ENCODE measurements around the gene KAZN. TPM values are rescaled to one million over a fixed set of nuclear protein-coding genes. Genes with fewer than 3 reads are reported as not detected.

KAZN gene
- total and polyA plus RNA-seq, 4 donors: 17.8 to 54.0 (median 38.4) TPM

DNA sequence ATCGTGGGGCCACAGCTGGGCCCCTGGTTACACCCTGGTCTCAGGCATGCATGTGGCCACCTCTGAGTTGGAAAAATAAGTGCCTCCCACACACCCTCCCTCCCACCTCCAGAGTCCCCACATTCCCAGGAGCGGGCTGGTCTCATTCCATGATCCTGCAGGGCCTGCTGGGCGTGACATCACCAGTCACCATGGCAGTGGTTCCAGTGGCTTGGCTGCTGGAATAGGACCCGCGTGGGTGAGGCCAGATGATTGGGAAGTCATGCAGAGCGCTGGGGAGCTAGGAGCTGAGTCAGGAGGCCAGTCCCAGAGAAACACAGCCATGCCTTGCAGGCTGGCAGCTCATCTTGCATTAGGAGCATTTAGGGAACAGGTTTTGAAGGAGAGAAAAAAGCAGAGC, 429.6 kb downstream of the KAZN start:
- H3K4me1 ChIP-seq (ENCODE audit: control insufficient read depth, insufficient read depth, low read length): peaks cover 27% of the 10 kb centered on the region
- no peaks in the 10 kb centered on the region for H3K36me3 ChIP-seq (ENCODE audit: control insufficient read depth, insufficient read depth, low read length)
- peak in 2 of 6 donors; percentile 62 to 71 for DNase-seq (ENCODE audit: low read depth in 4 of 6, low spot score in 6 of 6)
- no peak overlapping the region for H3K27ac ChIP-seq (ENCODE audit: low read depth, low read length)
- no peaks in the 10 kb centered on the region for H3K27me3 ChIP-seq (ENCODE audit: control insufficient read depth, insufficient read depth, low read length)
- 25% methylated on average over 5 of the region's 6 CpGs for WGBS (ENCODE audit: insufficient coverage)
- no peaks in the 10 kb centered on the region for H3K9me3 ChIP-seq (ENCODE audit: control insufficient read depth, insufficient read depth, low read length)
- H3K4me3 ChIP-seq (ENCODE audit: low read depth, low read length): no peak overlapping the region

GRCh38 chr1:15028616-15029015, 430.1 kb downstream of the KAZN start:
- Histone ChIP-seq H3K36me3 (ENCODE audit: control insufficient read depth, insufficient read depth, low read length) (no peaks in the 10 kb centered on the region), H3K27me3 (ENCODE audit: control insufficient read depth, insufficient read depth, low read length) (no peaks in the 10 kb centered on the region), H3K4me1 (ENCODE audit: control insufficient read depth, insufficient read depth, low read length) (peaks cover 27% of the 10 kb centered on the region), H3K4me3 (ENCODE audit: low read depth, low read length) (no peak overlapping the region), H3K9me3 (ENCODE audit: control insufficient read depth, insufficient read depth, low read length) (no peaks in the 10 kb centered on the region), H3K27ac (ENCODE audit: low read depth, low read length) (no peak overlapping the region)
- DNase-seq (ENCODE audit: low read depth in 4 of 6, low spot score in 6 of 6): no peak
- WGBS (ENCODE audit: insufficient coverage): 89% methylated on average over 6 of the region's 7 CpGs

DNA sequence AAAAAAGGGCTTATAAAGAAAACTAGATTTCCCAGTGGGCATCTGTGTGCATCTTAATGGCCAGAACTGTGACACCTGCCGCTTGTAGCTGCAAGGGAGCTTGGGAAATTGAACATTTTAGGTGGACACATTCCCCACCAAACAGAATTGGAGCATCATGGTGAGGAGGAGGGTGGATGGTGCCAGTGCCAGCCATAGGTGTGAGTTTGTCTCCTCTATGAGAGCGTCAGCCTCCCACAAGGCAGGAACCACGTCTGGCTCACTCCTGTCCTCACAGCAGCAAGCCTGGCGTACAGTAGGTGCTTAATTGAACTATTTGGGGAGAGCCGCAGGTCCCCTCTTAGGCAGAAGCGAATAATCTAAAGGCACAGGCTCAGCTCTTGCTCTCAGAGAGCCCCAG, 430.6 kb downstream of the KAZN start:
- Histone ChIP-seq H3K9me3 (ENCODE audit: control insufficient read depth, insufficient read depth, low read length) (no peaks in the 10 kb centered on the region), H3K27ac (ENCODE audit: low read depth, low read length) (no peak overlapping the region), H3K4me1 (ENCODE audit: control insufficient read depth, insufficient read depth, low read length) (peaks cover 27% of the 10 kb centered on the region), H3K27me3 (ENCODE audit: control insufficient read depth, insufficient read depth, low read length) (no peaks in the 10 kb centered on the region), H3K4me3 (ENCODE audit: low read depth, low read length) (no peak overlapping the region), H3K36me3 (ENCODE audit: control insufficient read depth, insufficient read depth, low read length) (no peaks in the 10 kb centered on the region)
- WGBS (ENCODE audit: insufficient coverage): 95% methylated on average over 4 of the region's 6 CpGs
- no peak for DNase-seq (ENCODE audit: low read depth in 4 of 6, low spot score in 6 of 6)

- H3K27me3 ChIP-seq (ENCODE audit: control insufficient read depth, insufficient read depth, low read length): no peaks in the 10 kb centered on the region
- H3K9me3 ChIP-seq (ENCODE audit: control insufficient read depth, insufficient read depth, low read length): no peaks in the 10 kb centered on the region
- WGBS (ENCODE audit: insufficient coverage): 59% methylated on average over 4 of the region's 8 CpGs
- DNase-seq (ENCODE audit: low read depth in 4 of 6, low spot score in 6 of 6): no peak
- peaks cover 27% of the 10 kb centered on the region for H3K4me1 ChIP-seq (ENCODE audit: control insufficient read depth, insufficient read depth, low read length)
- H3K36me3 ChIP-seq (ENCODE audit: control insufficient read depth, insufficient read depth, low read length): peaks cover 4% of the 10 kb centered on the region
- no peak overlapping the region for H3K4me3 ChIP-seq (ENCODE audit: low read depth, low read length)
- no peak overlapping the region for H3K27ac ChIP-seq (ENCODE audit: low read depth, low read length)
These were observed 431.3 kb downstream of the KAZN start for GRCh38 chr1:15029786-15030185.

GRCh38 chr1:15031251-15031933, 432.9 kb downstream of the KAZN start:
- 95% methylated on average over 4 of the region's 8 CpGs for WGBS (ENCODE audit: insufficient coverage)
- Histone ChIP-seq H3K4me1 (ENCODE audit: control insufficient read depth, insufficient read depth, low read length) (peaks cover 27% of the 10 kb centered on the region), H3K27ac (ENCODE audit: low read depth, low read length) (no peak overlapping the region), H3K27me3 (ENCODE audit: control insufficient read depth, insufficient read depth, low read length) (no peaks in the 10 kb centered on the region), H3K4me3 (ENCODE audit: low read depth, low read length) (no peak overlapping the region), H3K9me3 (ENCODE audit: control insufficient read depth, insufficient read depth, low read length) (no peaks in the 10 kb centered on the region), H3K36me3 (ENCODE audit: control insufficient read depth, insufficient read depth, low read length) (peaks cover 16% of the 10 kb centered on the region)
- DNase-seq (ENCODE audit: low read depth in 4 of 6, low spot score in 6 of 6): peak in 1 of 6 donors; percentile 70

GRCh38 chr1:15033264-15033663, 434.8 kb downstream of the KAZN start:
- WGBS (ENCODE audit: insufficient coverage): 40% methylated on average over 1 of the region's 4 CpGs
- Histone ChIP-seq H3K27ac (ENCODE audit: low read depth, low read length) (no peak overlapping the region), H3K4me3 (ENCODE audit: low read depth, low read length) (no peak overlapping the region), H3K4me1 (ENCODE audit: control insufficient read depth, insufficient read depth, low read length) (peaks cover 15% of the 10 kb centered on the region), H3K27me3 (ENCODE audit: control insufficient read depth, insufficient read depth, low read length) (no peaks in the 10 kb centered on the region), H3K36me3 (ENCODE audit: control insufficient read depth, insufficient read depth, low read length) (peaks cover 26% of the 10 kb centered on the region), H3K9me3 (ENCODE audit: control insufficient read depth, insufficient read depth, low read length) (no peaks in the 10 kb centered on the region)
- DNase-seq (ENCODE audit: low read depth in 4 of 6, low spot score in 6 of 6): no peak

- H3K27ac ChIP-seq (ENCODE audit: low read depth, low read length): no peak overlapping the region
- H3K9me3 ChIP-seq (ENCODE audit: control insufficient read depth, insufficient read depth, low read length): no peaks in the 10 kb centered on the region
- H3K27me3 ChIP-seq (ENCODE audit: control insufficient read depth, insufficient read depth, low read length): no peaks in the 10 kb centered on the region
- DNase-seq (ENCODE audit: low read depth in 4 of 6, low spot score in 6 of 6): no peak
- peaks cover 2% of the 10 kb centered on the region for H3K4me1 ChIP-seq (ENCODE audit: control insufficient read depth, insufficient read depth, low read length)
- H3K36me3 ChIP-seq (ENCODE audit: control insufficient read depth, insufficient read depth, low read length): peaks cover 26% of the 10 kb centered on the region
- no peak overlapping the region for H3K4me3 ChIP-seq (ENCODE audit: low read depth, low read length)
- WGBS (ENCODE audit: insufficient coverage): 89% methylated on average over 15 of the region's 16 CpGs
These were observed 436.2 kb downstream of the KAZN start for GRCh38 chr1:15034656-15035055.

GRCh38 chr1:15035236-15035635, 436.8 kb downstream of the KAZN start:
- Histone ChIP-seq H3K9me3 (ENCODE audit: control insufficient read depth, insufficient read depth, low read length) (no peaks in the 10 kb centered on the region), H3K36me3 (ENCODE audit: control insufficient read depth, insufficient read depth, low read length) (peaks cover 26% of the 10 kb centered on the region), H3K27me3 (ENCODE audit: control insufficient read depth, insufficient read depth, low read length) (no peaks in the 10 kb centered on the region), H3K4me3 (ENCODE audit: low read depth, low read length) (no peak overlapping the region), H3K4me1 (ENCODE audit: control insufficient read depth, insufficient read depth, low read length) (no peaks in the 10 kb centered on the region), H3K27ac (ENCODE audit: low read depth, low read length) (no peak overlapping the region)
- no CpG with 5 or more reads among the region's 3 CpGs for WGBS (ENCODE audit: insufficient coverage)
- DNase-seq (ENCODE audit: low read depth in 4 of 6, low spot score in 6 of 6): no peak

DNA sequence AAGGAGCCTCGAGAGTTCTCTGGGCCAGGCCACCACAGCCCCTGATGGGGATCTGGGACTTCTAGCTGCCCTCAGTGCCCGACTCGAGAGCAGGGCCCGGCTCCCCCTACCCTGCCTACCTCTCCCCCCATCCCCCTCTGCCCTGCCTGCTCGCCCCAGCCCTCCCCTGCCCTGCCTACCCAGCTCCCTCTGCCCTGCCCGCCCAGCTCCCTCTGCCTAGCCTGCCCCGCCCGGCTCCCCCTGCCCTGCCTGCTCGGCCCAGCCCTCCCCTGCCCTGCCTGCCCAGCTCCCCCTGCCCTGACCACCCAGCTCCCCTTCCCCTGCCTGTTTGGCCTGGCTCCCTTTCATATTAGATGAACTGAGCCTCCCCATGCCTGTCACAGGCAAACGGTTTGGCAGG, 437.6 kb downstream of the KAZN start:
- Histone ChIP-seq H3K36me3 (ENCODE audit: control insufficient read depth, insufficient read depth, low read length) (peaks cover 26% of the 10 kb centered on the region), H3K9me3 (ENCODE audit: control insufficient read depth, insufficient read depth, low read length) (no peaks in the 10 kb centered on the region), H3K27ac (ENCODE audit: low read depth, low read length) (no peak overlapping the region), H3K4me3 (ENCODE audit: low read depth, low read length) (no peak overlapping the region), H3K27me3 (ENCODE audit: control insufficient read depth, insufficient read depth, low read length) (no peaks in the 10 kb centered on the region), H3K4me1 (ENCODE audit: control insufficient read depth, insufficient read depth, low read length) (no peaks in the 10 kb centered on the region)
- WGBS (ENCODE audit: insufficient coverage): 67% methylated on average over 4 of the region's 10 CpGs
- DNase-seq (ENCODE audit: low read depth in 4 of 6, low spot score in 6 of 6): no peak

DNA sequence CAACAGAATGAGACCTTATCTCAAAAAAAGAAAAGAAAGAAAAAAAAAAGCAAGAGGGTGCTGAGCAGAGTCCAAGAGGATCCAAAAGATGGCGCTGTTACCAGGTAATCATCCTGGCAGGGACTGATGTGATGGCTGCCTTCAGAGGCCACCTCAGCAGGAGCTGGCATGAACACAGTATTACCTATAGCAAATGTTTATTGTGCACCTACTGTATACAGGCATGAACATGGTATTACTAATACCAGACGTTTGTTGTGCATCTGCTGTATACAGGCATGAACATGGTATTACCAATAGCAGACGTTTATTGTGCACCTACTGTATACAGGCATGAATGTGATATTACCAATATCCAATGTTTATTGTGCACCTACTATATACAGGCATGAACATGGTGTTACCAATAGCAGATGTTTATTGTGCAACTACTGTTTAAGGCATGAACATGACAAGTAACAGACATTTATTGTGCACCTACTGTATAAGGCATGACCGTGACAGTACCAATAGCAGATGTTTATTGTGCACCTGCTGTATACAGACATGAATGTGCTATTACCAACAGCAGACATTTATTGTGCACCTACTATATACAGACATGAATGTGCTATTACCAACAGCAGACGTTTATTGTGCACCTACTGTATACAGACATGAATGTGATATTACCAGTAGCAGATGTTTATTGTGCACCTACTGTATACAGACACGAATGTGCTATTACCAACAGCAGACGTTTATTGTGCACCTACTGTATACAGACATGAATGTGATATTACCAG, 439.9 kb downstream of the KAZN start:
- Histone ChIP-seq H3K4me1 (ENCODE audit: control insufficient read depth, insufficient read depth, low read length) (peaks cover 9% of the 10 kb centered on the region), H3K36me3 (ENCODE audit: control insufficient read depth, insufficient read depth, low read length) (peaks cover 26% of the 10 kb centered on the region), H3K27me3 (ENCODE audit: control insufficient read depth, insufficient read depth, low read length) (no peaks in the 10 kb centered on the region), H3K27ac (ENCODE audit: low read depth, low read length) (no peak overlapping the region), H3K4me3 (ENCODE audit: low read depth, low read length) (no peak overlapping the region), H3K9me3 (ENCODE audit: control insufficient read depth, insufficient read depth, low read length) (no peaks in the 10 kb centered on the region)
- 93% methylated on average over 2 of the region's 7 CpGs for WGBS (ENCODE audit: insufficient coverage)
- no peak for DNase-seq (ENCODE audit: low read depth in 4 of 6, low spot score in 6 of 6)

Measured in spinal cord (tissue), 10 donors.